CD14-positive monocyte (primary cell): Measurements from ENCODE around the gene MEX3D. TPM values are rescaled to one million over a fixed set of nuclear protein-coding genes. Genes with fewer than 3 reads are reported as not detected.
A peak's percentile ranks its signal among the peaks of the same experiment; 100 is the strongest.

Source experiments
- DNase-seq, 3 donors: peaks; one replicate each; pipeline ENCODE4 v3.0.0-alpha.2; 2011 to 2022
- H2AFZ ChIP-seq: 2 replicates; pipeline ENCODE4 v1.6.0; 2012; ENCODE audit warnings: mild to moderate bottlenecking, low read depth, low read length, inconsistent platforms; ENCODE audit not compliant: insufficient read depth, poor library complexity, severe bottlenecking
- H3K27ac ChIP-seq, 2 donors: 1 replicate in 1 of 2; 2 replicates in 1 of 2; pipeline ENCODE4 v1.5.1; 2012 to 2013; ENCODE audit warnings: low read length in 2 of 2, control low read depth in 1 of 2, inconsistent platforms in 1 of 2, low read depth in 1 of 2, mild to moderate bottlenecking in 1 of 2
- H3K27me3 ChIP-seq, 2 donors: one replicate each; pipeline versions ENCODE4 v1.6.0 to v1.6.1; 2011 to 2013; ENCODE audit warnings: low read length in 2 of 2; ENCODE audit not compliant: control insufficient read depth in 2 of 2, insufficient read depth in 2 of 2
- H3K36me3 ChIP-seq, 2 donors: replicated peaks in 1 of 2; 1 replicate in 1 of 2; 2 replicates in 1 of 2; pipeline versions ENCODE4 v1.5.1 to v1.6.1; 2012 to 2013; ENCODE audit warnings: low read length in 2 of 2, control low read depth in 1 of 2, inconsistent platforms in 1 of 2, mild to moderate bottlenecking in 1 of 2; ENCODE audit not compliant: insufficient read depth in 2 of 2, control insufficient read depth in 1 of 2
- H3K4me1 ChIP-seq, 2 donors: 1 replicate in 1 of 2; 2 replicates in 1 of 2; pipeline versions ENCODE4 v1.5.1 to v1.6.1; 2012 to 2013; ENCODE audit warnings: low read length in 2 of 2, control low read depth in 1 of 2, inconsistent platforms in 1 of 2, mild to moderate bottlenecking in 1 of 2, moderate library complexity in 1 of 2; ENCODE audit not compliant: insufficient read depth in 2 of 2, control insufficient read depth in 1 of 2
- H3K4me2 ChIP-seq: replicated peaks from 2 replicates; pipeline ENCODE3; 2012; ENCODE audit warnings: low read length, moderate library complexity, mild to moderate bottlenecking; ENCODE audit not compliant: poor library complexity, severe bottlenecking; ENCODE audit errors: extremely low read depth
- H3K4me3 ChIP-seq, 3 experiments: fragments of 200-600 bp in 1 of 3; sonication (generic) in 1 of 3; replicated peaks in 1 of 3; 1 replicate in 2 of 3; 2 replicates in 1 of 3; pipeline ENCODE4 v1.5.1; 2011 to 2013; ENCODE audit warnings: low read length in 3 of 3, mild to moderate bottlenecking in 3 of 3, control low read depth in 2 of 3, low read depth in 2 of 3, inconsistent platforms in 1 of 3, moderate library complexity in 1 of 3
- H3K79me2 ChIP-seq: 2 replicates; pipeline ENCODE4 v1.6.0; 2012; ENCODE audit warnings: mild to moderate bottlenecking, control low read depth, inconsistent platforms, low read length, moderate library complexity; ENCODE audit not compliant: insufficient read depth
- H3K9ac ChIP-seq: 2 replicates; pipeline ENCODE4 v1.6.0; 2017; ENCODE audit warnings: low read length, mild to moderate bottlenecking; ENCODE audit not compliant: insufficient read depth, poor library complexity, severe bottlenecking
- H3K9me3 ChIP-seq, 2 donors: replicated peaks in 1 of 2; 1 replicate in 1 of 2; 2 replicates in 1 of 2; pipeline versions ENCODE4 v1.5.1 to v1.6.1; 2012 to 2013; ENCODE audit warnings: low read length in 2 of 2, control low read depth in 1 of 2; ENCODE audit not compliant: control insufficient read depth in 1 of 2, insufficient read depth in 1 of 2
- H4K20me1 ChIP-seq: 2 replicates; pipeline ENCODE4 v1.6.0; 2012; ENCODE audit warnings: mild to moderate bottlenecking, low read length, control low read depth, moderate library complexity; ENCODE audit not compliant: insufficient read depth
- H3K27ac Mint-ChIP-seq, 7 donors: one replicate each; pipeline ENCODE4 v1.8.0; 2020; ENCODE audit warnings: mild to moderate bottlenecking in 7 of 7, mixed read lengths in 7 of 7, moderate library complexity in 6 of 7, inconsistent platforms in 2 of 7
- H3K27me3 Mint-ChIP-seq, 3 donors: one replicate each; pipeline ENCODE4 v1.8.0; 2021 to 2022; ENCODE audit warnings: low read depth in 3 of 3, mild to moderate bottlenecking in 3 of 3, mixed read lengths in 3 of 3, moderate library complexity in 3 of 3, inconsistent platforms in 1 of 3
- H3K36me3 Mint-ChIP-seq, 2 donors: one replicate each; pipeline ENCODE4 v1.8.0; 2020; ENCODE audit warnings: mixed read lengths in 2 of 2, inconsistent platforms in 1 of 2, mild to moderate bottlenecking in 1 of 2
- H3K4me1 Mint-ChIP-seq: one replicate; pipeline ENCODE4 v1.8.0; 2020; ENCODE audit warnings: mild to moderate bottlenecking, mixed read lengths
- H3K4me3 Mint-ChIP-seq, 2 donors: one replicate each; pipeline ENCODE4 v1.8.0; 2020; ENCODE audit warnings: mild to moderate bottlenecking in 2 of 2, mixed read lengths in 2 of 2, moderate library complexity in 1 of 2
- H3K9me3 Mint-ChIP-seq, 7 donors: one replicate each; pipeline ENCODE4 v1.8.0; 2020 to 2022; ENCODE audit warnings: mixed read lengths in 7 of 7, mild to moderate bottlenecking in 6 of 7, moderate library complexity in 6 of 7, inconsistent platforms in 2 of 7
- WGBS: methylation state at CpG from one replicate; pipeline ENCODE4 v1.1.5; 2013; ENCODE audit warnings: missing lambda C conversion rate; ENCODE audit not compliant: insufficient coverage; 5-methylcytosine and 5-hydroxymethylcytosine counted together
- intact Hi-C, 2 donors: fragments of 100-400 bp; cut with micrococcal nuclease; formaldehyde crosslinking; loops; one replicate each; pipeline versions ENCODE4 v1.15.0 to v1.15.1; 2023
- polyA plus RNA-seq, 3 donors: library from polyadenylated mRNA; depleted of rRNA in 1 of 3; unstranded in 2 of 3; stranded (reverse) in 1 of 3; fragments of 300-500 nt in 2 of 3; fragments of >200 nt in 1 of 3; fragmentation: Illumina TruSeq in 2 of 3; gene quantifications; 1 replicate in 2 of 3; 2 replicates in 1 of 3; pipeline ENCODE4 v1.2.3, GENCODE V29; 2012 to 2021
- TF ChIP-seq, protein P1 (sequence below): fragments of 200-600 bp; IDR thresholded peaks from one replicate; pipeline ENCODE4 v1.8.0; 2022; ENCODE audit warnings: antibody characterized with exemption, mild to moderate bottlenecking

The MEX3D gene
- polyA plus RNA-seq, 3 donors, result 0.08 to 1.0 (median 0.10) TPM

DNA sequence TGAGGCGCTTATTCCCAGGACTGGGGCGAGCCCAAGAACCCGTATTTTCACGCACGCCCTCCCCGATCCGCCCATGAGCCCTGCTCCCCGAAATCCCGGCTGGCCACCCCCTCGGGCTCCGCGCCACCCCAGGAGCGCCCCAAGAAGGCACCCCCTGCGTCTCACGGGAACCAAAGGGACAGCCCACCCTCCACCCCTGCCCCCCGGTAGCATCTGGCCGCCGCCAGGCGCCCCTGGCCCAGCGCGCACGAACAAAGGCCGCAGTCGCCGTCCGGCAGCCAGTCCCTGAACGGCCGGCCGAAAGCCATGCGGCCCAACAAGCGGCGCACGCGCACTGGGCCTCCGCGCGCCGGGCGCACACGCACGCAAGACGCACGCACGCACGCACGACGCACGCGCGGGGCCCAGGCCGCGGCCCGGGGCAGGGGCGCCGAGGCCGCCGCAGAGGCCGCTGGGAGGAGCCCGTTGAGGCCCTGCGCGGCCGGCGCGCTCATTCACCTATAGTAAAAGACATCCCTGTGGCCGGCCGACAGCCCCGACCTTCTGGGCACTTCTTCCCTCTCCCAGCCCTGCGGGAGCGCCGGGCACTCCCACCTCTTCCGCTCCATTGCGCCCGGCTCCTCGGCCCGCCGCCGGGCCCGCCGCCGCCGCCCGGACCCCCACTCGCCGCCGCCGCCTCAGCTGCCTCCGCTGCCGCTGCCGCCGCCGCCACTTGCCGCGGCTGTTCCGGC, 24.1 kb upstream of the MEX3D start:
- intact Hi-C loops, result loop anchor here (1.0 to 5.0 kb wide), 2 partner anchors 12 to 60 kb away; partner anchors contain the start of gene TCF3 (in 1 of the 2)

DNA sequence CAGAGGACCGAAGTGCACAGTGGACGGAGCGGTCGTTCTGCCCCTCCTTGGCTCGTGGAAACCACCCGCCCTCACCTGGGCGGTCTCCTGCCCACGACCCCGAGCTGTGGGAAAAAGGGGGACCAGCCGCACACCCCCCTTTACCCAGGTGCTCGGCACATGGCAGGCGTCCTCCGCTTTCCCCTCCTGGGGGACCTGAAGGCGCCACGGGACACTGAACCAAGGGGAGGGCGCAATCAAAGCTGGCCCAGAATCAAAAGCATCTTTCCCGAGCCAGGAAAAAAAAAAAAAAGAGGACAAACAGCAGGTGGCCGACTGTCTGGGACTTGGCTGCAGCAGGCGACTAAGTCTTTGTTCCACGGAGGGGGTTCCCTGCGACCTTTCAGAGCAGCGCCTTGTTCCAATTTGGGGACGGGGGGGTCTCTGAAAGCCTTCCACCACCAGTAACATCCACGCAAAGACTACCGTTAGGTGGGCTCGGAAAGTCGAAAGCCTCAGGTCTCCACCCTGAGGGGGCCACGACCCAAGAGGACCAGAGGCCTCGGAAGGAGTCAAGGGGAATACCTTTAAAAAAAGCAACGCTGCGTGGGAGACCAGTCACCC, 23.4 kb upstream of the MEX3D start:
- H3K27me3 Mint-ChIP-seq, result peaks cover 0 to 2% (median 0%) of the 10 kb centered on the region in 3 donors
- no peaks in the 10 kb centered on the region for H3K9me3 Mint-ChIP-seq
- intact Hi-C loops, result loop anchor here (1.0 to 5.0 kb wide), 2 partner anchors 13 to 61 kb away; partner anchors contain the start of gene TCF3 (in 1 of the 2)
- peaks cover 28% of the 10 kb centered on the region for H3K4me1 Mint-ChIP-seq
- Histone ChIP-seq H3K4me3 (peak overlapping the region; percentile 47 to 86 (median 78)), H3K27me3 (no peaks in the 10 kb centered on the region), H3K9ac (peak overlapping the region; percentile 83), H3K36me3 (peaks cover 2 to 4% of the 10 kb centered on the region in 2 donors), H3K27ac (peak overlapping the region; percentile 74 to 90), H3K4me1 (peaks cover 28 to 36% of the 10 kb centered on the region in 2 donors), H2AFZ (peak overlapping the region; percentile 83), H3K9me3 (no peaks in the 10 kb centered on the region), H3K4me2 (peak overlapping the region; percentile 93), H3K79me2 (peaks cover 52% of the 10 kb centered on the region), H4K20me1 (peaks cover 31% of the 10 kb centered on the region)
- H3K27ac Mint-ChIP-seq, result peak overlapping the region; percentile 75 to 89 (median 82)
- H3K36me3 Mint-ChIP-seq, result peaks cover 7 to 18% of the 10 kb centered on the region in 2 donors
- TF ChIP-seq, protein P1, sequence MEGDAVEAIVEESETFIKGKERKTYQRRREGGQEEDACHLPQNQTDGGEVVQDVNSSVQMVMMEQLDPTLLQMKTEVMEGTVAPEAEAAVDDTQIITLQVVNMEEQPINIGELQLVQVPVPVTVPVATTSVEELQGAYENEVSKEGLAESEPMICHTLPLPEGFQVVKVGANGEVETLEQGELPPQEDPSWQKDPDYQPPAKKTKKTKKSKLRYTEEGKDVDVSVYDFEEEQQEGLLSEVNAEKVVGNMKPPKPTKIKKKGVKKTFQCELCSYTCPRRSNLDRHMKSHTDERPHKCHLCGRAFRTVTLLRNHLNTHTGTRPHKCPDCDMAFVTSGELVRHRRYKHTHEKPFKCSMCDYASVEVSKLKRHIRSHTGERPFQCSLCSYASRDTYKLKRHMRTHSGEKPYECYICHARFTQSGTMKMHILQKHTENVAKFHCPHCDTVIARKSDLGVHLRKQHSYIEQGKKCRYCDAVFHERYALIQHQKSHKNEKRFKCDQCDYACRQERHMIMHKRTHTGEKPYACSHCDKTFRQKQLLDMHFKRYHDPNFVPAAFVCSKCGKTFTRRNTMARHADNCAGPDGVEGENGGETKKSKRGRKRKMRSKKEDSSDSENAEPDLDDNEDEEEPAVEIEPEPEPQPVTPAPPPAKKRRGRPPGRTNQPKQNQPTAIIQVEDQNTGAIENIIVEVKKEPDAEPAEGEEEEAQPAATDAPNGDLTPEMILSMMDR, result no peak
- no peak for DNase-seq
- WGBS, result under 1% methylated on average over 24 of the region's 31 CpGs
- H3K4me3 Mint-ChIP-seq, result peak overlapping the region; percentile 83 to 91

More for the DNA sequence above, 24.1 kb upstream of the MEX3D start:
- WGBS, result under 1% methylated on average over 81 of the region's 94 CpGs
- Histone ChIP-seq H3K9me3 (no peaks in the 10 kb centered on the region), H4K20me1 (peaks cover 35% of the 10 kb centered on the region), H3K27ac (peak overlapping the region; percentile 86 to 90), H3K4me2 (peak overlapping the region; percentile 93), H3K9ac (peak overlapping the region; percentile 83), H3K4me3 (peak overlapping the region; percentile 47 to 86 (median 78)), H3K4me1 (peaks cover 28 to 36% of the 10 kb centered on the region in 2 donors), H2AFZ (peak overlapping the region; percentile 83), H3K27me3 (no peaks in the 10 kb centered on the region), H3K36me3 (peaks cover 8 to 9% of the 10 kb centered on the region in 2 donors), H3K79me2 (peaks cover 49% of the 10 kb centered on the region)
- peaks cover 11 to 24% of the 10 kb centered on the region in 2 donors for H3K36me3 Mint-ChIP-seq
- TF ChIP-seq, protein P1, result no peak
- peak overlapping the region; percentile 83 to 91 for H3K4me3 Mint-ChIP-seq
- peak overlapping the region; percentile 76 to 89 (median 84) for H3K27ac Mint-ChIP-seq
- H3K4me1 Mint-ChIP-seq, result peaks cover 28% of the 10 kb centered on the region
- H3K9me3 Mint-ChIP-seq, result no peaks in the 10 kb centered on the region
- DNase-seq, result peak; percentile 84 to 91 (median 86)
- H3K27me3 Mint-ChIP-seq, result peaks cover 0 to 2% (median 0%) of the 10 kb centered on the region in 3 donors
